K562 (cell line): ENCODE results near the gene ELOVL4. TPM values are rescaled to one million over a fixed set of nuclear protein-coding genes. Genes with fewer than 3 reads are reported as not detected.

Experiments used
- CHD7 ChIP-seq: fragments of 200-600 bp; sonication (generic); IDR thresholded peaks from one replicate; pipeline ENCODE4 v1.6.1; 2012; ENCODE audit warnings: mild to moderate bottlenecking, low read depth, low read length, inconsistent platforms
- REST ChIP-seq, 2 experiments: fragments of 450-650 bp; formaldehyde crosslinking in 1 of 2; IDR thresholded peaks; 2 replicates each; pipeline versions ENCODE4 v1.4.0 to v1.6.1; 2014 to 2020; ENCODE audit warnings: mild to moderate bottlenecking in 2 of 2, borderline replicate concordance in 1 of 2, low read depth in 1 of 2
- RFX5 ChIP-seq: IDR thresholded peaks from 2 replicates; pipeline ENCODE4 v1.6.1; 2011; ENCODE audit warnings: low read depth, mild to moderate bottlenecking, improper control_type of control experiment, low read length
- ZNF398 ChIP-seq: fragments of 250-450 bp; sonication (Bioruptor Pico); IDR thresholded peaks from 2 replicates; pipeline ENCODE4 v1.8.0; 2021; ENCODE audit warnings: moderate library complexity, mild to moderate bottlenecking, inconsistent platforms
- polyA plus RNA-seq, 8 experiments: library from polyadenylated mRNA; depleted of rRNA in 4 of 8; stranded (reverse) in 5 of 8; unstranded in 3 of 8; fragments of >200 nt; fragmentation: Nextera tagmentation in 2 of 8; fragmentation: Illumina TruSeq in 1 of 8; extraction: Ambion mirVana in 2 of 8; extraction: Trizol in 1 of 8; gene quantifications; 2 replicates each; pipeline versions ENCODE4 v1.2.1 to v1.2.3, GENCODE V29; 2011 to 2014; ENCODE audit warnings: inconsistent platforms in 1 of 8, missing spikeins in 1 of 8
- total RNA-seq, 7 experiments: library from RNA; depleted of rRNA in 6 of 7; stranded (reverse); fragments of >200 nt in 6 of 7; fragmentation: Illumina TruSeq in 2 of 7; extraction: Trizol in 2 of 7; gene quantifications; 2 replicates each; pipeline versions ENCODE4 v1.2.1 to v1.2.3, GENCODE V29; 2011 to 2021; ENCODE audit warnings: low replicate concordance in 1 of 7

Gene ELOVL4
- total and polyA plus RNA-seq, 9 of the 15 experiments (the other 6 are each of a cell fraction or from before 2014, with no cell fraction given), result not detected

GRCh38 chr6:79964607-79965081 is 17.3 kb upstream of the ELOVL4 start (continued):
- TF ChIP-seq CHD7 (no peak), ZNF398 (CRISPR knock-in tag) (no peak), REST (IDR thresholded peaks at IDR 0.05; ENCODE audit: borderline replicate concordance) (no peak), REST (CRISPR knock-in tag; IDR thresholded peaks at IDR 0.05; ENCODE audit: low read depth) (no peak), RFX5 (no peak)
- TF ChIP-seq, all 486 proteins: peak for 0
